ENCODE results near the gene SLC22A2.

The SLC22A2 gene

DNA sequence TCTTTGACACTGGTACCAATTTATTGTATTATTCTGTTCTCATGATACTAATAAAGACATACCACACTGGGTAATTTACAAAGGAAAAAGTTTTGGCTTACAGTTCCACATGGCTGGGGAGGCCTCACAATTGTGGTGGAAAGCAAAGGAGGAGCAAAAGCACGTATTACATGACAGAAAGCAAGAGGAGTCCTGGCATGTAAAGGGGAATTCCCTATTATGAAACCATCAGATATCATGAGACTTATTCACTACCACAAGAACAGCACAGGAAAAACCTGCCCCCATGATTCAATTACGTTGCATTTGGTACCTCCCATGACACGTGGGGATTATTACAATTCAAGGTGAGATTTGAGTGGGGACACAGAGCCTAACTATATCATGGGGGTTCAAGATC, 43.4 kb downstream of the SLC22A2 start:
- FAIRE-seq = no peak

GRCh38 chr6:160207618-160208017, 51.0 kb downstream of the SLC22A2 start:
- no peak for FAIRE-seq
- TF ChIP-seq CTCF (IDR thresholded peaks at IDR 0.05; ENCODE audit: insufficient read depth, missing control alignments) = no peak

More for the DNA sequence above, 43.4 kb downstream of the SLC22A2 start:
- TF ChIP-seq CTCF (IDR thresholded peaks at IDR 0.05; ENCODE audit: insufficient read depth, missing control alignments) = no peak
- no peak for DNase-seq (ENCODE audit: insufficient read length, low spot score)

GRCh38 chr6:160204710-160205109, 53.9 kb downstream of the SLC22A2 start:
- no peak for FAIRE-seq
- TF ChIP-seq CTCF (IDR thresholded peaks at IDR 0.05; ENCODE audit: insufficient read depth, missing control alignments) = no peak
- no peak for DNase-seq (ENCODE audit: insufficient read length, low spot score)

More at GRCh38 chr6:160207618-160208017, 51.0 kb downstream of the SLC22A2 start:
- DNase-seq (ENCODE audit: insufficient read length, low spot score) = no peak

GRCh38 chr6:160203953-160204352, 54.7 kb downstream of the SLC22A2 start:
- DNase-seq (ENCODE audit: insufficient read length, low spot score) (no peak), FAIRE-seq (no peak)
- no peak for TF ChIP-seq CTCF (IDR thresholded peaks at IDR 0.05; ENCODE audit: insufficient read depth, missing control alignments)

GRCh38 chr6:160203522-160203921, 55.1 kb downstream of the SLC22A2 start:
- FAIRE-seq = no peak
- no peak for TF ChIP-seq CTCF (IDR thresholded peaks at IDR 0.05; ENCODE audit: insufficient read depth, missing control alignments)
- DNase-seq (ENCODE audit: insufficient read length, low spot score) = no peak

DNA sequence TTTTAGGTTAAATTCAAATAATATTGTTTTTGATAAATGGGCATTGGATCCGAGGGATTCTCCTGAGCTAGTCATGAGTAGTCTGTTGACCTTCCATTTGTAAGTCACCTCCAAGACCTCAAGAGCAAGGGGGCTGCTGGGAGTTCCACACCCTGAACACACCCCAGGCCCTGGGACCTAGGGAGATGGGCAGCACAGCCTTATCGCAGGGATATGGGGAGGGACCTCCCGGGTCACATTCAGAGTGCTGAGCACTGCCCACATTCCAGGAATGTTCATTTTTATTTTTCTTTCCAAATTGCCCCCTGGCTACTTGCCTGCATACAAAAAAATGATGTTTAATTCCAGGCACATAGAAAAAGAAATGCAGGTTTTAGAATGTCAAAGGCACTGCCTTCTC, 55.5 kb downstream of the SLC22A2 start:
- no peak for FAIRE-seq

DNA sequence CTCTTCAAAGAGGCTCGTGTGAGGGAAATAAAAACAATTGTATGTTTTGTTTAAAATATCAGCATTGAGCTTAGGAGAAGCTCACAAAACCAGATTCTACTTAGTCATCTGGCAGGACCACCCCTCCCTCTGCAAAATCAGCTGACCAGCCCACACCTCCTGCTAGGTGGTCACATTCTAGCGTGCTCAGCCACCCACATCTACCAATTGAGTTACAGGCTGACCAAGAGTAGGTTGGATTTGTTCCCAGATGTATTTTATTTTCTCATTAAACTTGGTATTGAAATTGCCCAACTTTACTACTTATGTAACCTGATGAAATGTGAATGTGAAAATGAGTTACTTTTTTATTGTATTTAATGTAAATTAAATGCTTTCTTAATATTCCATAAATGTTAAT, 56.2 kb downstream of the SLC22A2 start:
- DNase-seq (ENCODE audit: insufficient read length, low spot score) = no peak
- no peak for FAIRE-seq
- TF ChIP-seq CTCF (IDR thresholded peaks at IDR 0.05; ENCODE audit: insufficient read depth, missing control alignments) = no peak

More for the DNA sequence above, 55.5 kb downstream of the SLC22A2 start:
- TF ChIP-seq CTCF (IDR thresholded peaks at IDR 0.05; ENCODE audit: insufficient read depth, missing control alignments) = no peak
- DNase-seq (ENCODE audit: insufficient read length, low spot score) = no peak
